GM19043 (cell line): Measurements from ENCODE around the gene CNTNAP2.

Source experiments
- ATAC-seq: cut with Tn5 transposase; IDR thresholded peaks from one replicate; pipeline ENCODE4 v1.9.1; 2021; ENCODE audit warnings: low read depth; ENCODE audit not compliant: unreplicated experiment

Gene CNTNAP2

DNA sequence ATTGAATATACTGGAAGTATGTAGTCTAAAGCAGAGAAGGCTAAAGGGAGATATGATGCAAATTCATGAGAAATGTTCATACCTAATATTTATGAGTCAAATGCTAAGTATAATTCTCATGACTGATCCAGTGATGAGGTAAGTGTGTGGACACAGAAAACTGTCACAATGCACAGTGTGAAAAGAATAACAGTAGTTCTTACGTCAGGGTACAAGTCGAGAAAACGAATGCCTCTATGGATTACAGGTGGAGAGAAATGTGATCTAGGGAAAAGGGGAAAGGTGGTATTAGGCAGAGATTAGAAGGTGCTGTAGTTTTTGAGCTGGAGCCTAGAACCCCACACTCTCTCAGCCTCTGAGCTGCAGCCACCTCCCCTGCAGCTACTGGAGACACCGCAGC is 542.0 kb downstream of the CNTNAP2 start:
- no peak for ATAC-seq

DNA sequence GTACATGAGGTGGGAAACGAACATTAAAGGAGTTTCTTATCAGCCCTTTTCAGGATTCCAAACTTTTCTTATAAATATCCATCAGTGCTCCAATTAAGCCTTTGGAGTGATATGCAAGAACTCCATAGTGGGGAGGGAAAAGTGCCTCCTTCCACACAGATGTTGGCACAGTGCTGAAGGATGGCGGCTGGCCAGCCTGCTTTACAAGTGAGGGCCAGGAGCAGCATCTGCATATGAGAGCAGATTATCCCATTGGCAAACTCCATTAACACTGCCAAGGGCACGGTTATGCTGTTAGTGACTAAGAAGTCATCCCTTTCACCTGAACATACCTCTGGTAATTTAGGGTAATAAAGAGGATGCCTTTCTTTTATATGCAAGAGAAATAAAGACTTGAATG is 543.1 kb downstream of the CNTNAP2 start:
- no peak for ATAC-seq

DNA sequence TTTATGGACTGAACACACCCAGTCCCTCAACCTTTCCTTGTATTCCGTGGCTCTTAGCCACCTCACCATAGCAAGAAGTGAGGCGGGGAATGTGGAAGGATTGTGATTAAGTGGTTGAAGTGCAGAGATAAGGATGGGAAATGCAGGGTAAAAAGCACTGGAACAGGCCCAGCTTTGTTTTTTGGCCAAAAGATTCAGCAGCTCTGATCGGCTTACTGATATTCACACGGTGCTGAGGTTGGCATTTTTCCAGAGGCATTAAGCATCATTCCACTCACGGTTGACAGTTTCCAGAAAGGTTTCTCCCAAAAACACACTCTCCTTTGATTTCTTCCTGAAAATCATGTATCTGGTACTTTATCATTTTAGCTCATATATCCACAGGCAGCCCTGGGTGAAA is 544.2 kb downstream of the CNTNAP2 start:
- no peak for ATAC-seq

DNA sequence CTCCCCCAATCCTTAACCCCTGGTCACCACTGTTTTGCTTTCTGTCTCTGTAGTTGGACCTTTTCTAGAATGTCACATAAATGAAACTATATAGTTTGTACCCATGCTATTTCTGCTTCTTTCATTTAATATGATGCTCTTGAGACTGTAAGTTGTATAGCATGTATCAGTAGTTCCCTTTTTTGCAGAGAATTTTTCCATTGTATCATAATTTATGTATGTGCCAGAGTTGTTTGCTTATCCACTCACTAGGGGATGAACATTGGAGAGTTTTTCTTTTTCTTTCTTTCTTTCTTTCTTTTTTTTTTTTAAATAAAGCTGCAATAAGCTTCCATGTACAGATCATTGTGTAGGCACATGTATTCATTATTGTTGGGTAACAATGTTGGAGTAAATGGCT is 544.8 kb downstream of the CNTNAP2 start:
- no peak for ATAC-seq

DNA sequence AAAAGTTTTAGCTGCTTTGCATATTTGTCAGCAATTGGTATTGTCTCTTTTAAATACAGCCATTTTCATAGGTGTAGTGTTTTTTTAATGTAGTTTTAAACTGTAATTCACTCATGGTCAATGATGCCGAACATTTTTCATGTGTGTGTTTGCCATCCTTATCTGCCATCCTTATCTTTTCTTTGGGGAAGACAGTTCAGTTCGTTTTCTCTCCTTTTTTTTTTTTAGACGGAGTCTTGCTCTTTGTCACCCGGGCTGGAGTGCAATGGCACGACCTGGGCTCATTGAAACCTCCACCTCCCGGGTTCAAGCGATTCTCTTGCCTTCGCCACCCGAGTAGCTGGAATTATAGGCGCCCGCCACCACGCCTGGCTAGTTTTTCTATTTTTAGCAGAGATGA is 545.3 kb downstream of the CNTNAP2 start:
- ATAC-seq, result no peak

DNA sequence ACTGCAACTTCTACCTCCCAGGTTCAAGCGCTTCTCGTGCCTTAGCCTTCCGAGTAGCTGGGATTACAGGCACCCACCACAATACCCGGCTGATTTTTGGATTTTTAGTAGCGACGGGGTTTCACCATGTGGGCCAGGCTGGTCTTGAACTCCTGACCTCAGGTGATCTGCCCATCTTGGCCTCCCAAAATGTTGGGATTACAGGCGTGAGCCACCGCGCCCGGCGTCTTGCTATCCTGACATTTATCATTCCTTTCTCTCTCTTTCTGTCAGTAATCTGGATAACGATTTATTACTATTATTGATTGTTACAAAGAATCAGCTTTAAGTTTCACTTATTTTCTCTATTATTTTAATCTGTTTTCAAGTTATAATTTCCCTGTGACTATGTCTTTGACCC is 548.4 kb downstream of the CNTNAP2 start:
- ATAC-seq, result no peak

DNA sequence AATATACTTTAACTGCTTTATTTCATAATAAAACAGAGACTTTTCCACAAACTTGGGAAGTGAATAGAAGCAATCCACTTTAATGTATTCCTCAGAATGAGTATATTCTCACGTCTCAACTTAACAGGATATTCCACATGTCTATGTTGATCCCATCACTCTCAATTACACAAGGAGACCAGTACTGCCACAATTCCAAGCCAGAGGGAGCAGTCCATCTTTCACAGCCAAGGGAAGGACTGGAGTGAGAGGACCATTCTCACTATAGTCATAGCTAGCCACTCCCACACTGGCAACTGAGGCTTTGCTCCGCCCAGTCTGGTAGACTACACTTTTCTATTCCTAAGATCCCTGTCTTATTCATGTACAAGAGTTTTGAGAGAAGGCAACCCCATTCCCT is 553.9 kb downstream of the CNTNAP2 start:
- no peak for ATAC-seq

DNA sequence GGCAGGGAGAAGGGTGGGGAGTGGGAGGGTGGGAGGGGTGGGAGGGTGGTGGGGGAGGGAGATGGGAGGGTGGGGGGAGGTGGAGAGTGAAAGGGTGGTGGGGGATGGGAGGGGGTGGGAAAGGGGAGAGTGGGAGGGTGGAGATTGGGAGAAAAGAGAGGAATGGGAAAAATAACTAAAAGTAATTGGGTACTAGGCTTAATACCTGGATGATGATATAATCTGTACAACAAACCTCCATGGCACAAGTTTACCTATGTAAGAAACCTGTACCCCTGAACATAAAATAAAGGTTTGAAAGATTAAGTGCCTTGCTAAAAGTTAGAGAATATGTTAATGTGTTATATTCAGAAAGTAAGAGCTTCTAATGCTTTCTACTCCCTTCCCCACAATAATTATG is 564.9 kb downstream of the CNTNAP2 start:
- no peak for ATAC-seq

DNA sequence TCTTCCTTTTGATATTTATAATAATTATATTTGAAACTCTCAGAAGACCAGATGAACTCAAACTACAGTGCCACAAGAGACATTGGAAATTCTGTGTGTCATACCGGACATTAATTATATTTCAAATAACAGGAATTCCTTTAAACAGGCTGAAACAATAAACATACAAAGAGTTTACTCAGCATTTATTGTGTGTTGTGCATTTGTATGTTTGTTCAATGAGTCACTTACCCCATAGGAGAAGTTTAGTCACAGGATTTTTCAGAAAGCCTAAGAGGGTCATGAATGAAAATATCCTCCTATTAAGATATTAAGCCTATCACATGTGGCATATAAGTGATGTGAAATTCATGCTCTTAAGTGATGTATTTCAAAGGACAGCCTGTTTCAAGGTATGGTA is 566.8 kb downstream of the CNTNAP2 start:
- no peak for ATAC-seq

DNA sequence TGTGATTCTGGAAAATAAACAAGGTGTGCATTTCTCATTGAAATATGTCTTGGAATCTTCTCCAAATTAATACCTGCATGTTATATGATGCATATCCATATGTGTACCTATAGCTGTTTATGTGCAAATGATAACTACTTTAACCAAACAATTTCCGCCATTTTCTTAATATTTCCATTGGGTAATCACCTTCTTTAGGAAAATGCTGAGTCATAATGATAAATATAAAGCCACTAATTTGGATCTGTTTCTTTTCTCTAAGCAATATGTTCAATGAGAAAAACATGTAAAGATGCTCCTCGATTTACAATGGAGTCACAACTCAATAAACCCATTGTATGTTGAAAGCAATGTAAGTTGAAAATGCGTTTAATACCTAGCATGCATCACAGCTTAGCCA is 574.4 kb downstream of the CNTNAP2 start:
- no peak for ATAC-seq

DNA sequence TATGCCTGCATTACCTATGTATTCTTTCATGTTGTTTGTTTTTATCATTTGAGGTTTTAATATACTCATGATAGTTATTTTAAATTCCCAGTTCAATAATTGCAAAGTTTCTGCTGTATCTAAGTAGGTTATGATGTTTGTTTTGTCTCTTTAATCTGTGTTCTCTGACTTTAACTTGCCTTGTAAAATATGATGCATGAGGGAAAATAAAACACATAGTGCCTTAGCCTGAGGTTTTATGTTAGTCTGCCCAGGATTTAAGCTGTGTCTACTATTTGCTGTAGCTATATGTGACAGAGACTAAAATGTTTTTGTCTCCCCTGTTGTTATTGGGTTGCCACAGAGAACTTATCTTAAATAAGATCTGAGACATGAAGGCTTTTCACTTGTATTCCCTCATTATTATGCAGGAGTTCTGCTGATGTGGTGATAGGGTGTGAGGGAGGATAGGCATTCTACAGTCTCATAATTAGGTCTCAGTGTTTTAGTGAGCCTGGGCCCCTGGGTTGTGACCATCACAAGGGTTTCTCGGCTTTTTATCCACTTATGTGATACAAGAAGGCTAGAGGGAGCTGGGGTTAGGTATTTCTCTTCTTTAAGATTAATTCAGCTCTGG is 582.5 kb downstream of the CNTNAP2 start:
- no peak for ATAC-seq

DNA sequence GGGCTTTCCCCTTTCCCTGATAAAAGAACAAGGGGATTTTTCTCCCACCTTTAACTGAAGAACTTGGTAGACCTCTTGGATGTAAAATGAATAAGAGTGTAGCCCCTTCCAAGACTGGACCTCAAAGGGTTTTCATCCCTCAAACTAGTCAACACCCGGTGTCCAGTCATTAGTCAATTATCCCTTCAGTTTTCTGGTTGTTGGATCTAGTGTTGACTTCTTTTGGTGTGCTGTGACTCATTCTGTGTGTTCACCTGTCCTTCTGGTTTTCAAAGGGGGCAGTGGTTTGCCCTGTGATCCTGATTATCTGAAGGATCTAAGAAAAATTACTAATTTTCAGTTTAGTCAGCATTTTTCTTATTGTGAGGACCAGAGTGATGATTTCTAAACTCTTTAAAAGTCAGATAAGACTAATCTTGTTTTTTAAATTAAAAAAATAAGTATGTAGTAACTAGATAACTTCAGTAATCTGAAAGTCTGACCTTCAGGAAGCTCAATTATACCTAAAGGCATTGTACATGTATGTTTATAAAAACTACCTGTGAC is 583.5 kb downstream of the CNTNAP2 start:
- no peak for ATAC-seq

DNA sequence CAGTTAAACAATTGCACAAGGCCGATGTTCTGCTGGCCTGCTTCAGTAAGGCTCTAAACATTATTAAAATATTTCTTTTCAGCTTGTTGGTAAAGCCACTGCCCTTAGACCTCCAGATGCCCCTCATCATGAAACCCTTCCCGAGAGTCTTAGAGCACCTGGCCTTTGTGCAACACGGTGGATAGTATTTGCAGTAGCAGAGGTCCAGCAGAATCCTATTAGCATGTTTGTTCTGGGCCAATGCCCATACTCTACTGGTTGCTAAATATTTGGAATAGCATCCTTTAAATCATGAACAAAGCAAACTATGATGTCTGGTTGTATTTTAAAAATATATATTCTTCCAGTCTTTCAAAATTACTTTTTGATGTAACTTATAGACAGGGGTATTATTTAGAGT is 584.6 kb downstream of the CNTNAP2 start:
- ATAC-seq, result no peak

DNA sequence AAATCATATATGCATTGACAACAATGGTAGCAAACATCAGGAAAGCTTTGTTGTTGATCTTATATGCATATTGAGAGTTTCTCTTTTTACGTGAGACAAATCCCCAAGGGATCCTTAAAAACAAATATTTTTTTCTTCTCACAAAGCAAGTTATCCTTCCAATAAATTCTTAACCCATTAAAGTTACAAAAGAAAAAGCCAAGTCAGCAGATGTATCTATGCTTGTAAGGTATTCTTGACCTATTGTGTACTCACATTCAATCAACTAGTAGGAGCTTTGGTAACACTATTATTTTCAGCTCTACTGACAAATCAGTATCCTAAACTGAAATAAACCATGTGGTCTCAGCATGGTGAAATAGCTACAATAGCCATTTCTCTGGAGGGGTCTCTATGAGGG is 586.3 kb downstream of the CNTNAP2 start:
- no peak for ATAC-seq

DNA sequence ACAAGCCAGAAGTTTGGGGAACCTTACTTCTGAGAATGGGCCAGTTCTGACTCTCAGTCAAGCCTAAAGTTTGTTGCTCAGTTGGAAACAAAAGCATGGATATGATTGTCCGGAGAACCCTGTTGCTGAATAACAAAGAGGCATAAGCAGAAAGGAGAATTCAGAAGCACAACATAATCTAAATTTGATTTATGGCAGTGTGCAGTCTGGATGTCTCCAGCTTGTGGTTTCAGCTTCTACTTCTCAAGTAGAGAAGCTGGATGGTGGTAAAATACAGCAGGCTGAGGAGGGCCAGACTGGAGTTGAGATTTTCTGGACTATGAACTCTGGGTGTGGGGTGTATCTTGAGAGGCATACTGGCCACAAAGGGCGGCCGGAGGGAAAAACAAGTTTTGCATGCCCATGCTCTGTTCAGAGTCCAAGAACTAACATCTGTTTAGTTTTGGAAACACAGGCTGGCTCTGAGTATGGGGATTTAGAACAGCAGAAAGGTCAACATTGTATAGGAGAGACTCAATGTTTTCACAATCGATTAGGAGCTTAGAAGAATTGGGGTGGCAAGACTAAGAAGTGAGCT is 592.9 kb downstream of the CNTNAP2 start:
- no peak for ATAC-seq

DNA sequence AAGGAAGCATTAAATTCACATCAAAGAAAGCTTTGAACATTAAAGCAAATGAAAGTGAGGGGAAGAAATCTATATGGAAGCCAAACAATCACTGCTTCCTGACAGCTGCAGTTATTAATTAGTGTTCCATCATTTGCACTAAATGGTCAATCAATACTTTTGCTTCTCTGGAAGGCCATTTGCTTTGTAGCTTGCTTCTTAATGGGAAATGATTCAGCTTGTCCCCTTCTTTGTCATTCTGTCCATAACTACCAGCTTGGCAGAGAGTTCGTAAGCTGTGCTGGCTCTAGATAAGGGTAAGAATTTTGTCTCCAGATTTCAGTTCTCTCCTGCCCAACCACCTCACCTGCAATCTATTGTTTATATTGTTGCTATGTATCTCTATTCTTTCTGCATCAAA is 596.6 kb downstream of the CNTNAP2 start:
- no peak for ATAC-seq

DNA sequence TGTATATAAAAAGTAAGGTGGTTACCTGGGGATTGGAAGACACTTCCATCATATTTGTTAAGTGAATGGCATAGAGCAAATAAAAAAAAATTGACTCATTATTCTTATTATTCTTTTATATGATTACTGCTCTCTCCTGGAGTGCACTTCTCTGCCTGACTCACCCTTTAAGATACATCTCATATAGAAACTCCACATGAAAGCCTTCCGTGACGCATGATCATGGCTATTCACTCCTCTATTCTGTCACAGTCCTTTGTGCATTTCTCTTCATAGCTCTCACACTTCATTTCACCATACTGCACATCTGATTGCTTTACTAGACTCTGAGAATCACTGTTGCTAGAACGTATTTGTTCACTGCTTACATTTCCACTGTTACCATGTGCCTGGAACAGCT is 597.3 kb downstream of the CNTNAP2 start:
- ATAC-seq, result no peak

DNA sequence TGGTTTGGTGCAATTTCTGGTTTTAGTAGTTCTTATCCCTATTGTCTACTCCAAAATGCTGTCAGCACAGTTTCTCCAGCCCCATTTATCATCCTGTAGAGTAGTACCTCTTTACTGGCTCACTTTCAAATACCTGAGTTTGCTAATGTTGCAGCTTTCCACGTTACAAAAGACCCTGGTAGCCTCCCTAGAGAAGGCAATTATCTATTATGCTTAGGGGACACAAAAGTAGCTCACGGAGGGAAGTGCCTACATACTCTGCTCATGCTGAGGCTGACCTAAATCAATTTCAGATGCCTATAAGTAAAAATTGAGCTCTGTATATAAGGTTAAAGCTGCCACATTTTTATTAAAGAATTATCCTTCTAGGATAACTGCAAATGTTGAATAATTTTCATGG is 603.6 kb downstream of the CNTNAP2 start:
- ATAC-seq, result no peak

DNA sequence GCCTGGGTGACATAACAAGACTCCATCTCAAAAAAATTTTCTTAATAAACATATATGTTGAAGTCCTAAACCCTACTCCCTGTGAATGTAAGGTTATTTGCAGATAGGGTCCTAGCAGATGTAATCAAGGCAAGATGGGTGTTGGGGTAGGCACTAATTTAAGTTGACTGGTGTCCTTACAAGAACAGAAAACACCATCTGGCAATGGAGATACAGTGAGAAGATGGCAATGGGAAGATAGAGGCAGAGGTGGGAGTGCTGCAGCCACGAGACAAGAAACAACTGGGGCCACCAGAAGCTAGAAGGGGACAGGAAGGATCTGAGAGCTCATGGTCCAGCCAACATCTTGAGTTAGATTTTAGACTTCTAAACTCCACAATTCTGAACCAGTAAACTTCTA is 606.4 kb downstream of the CNTNAP2 start:
- no peak for ATAC-seq

DNA sequence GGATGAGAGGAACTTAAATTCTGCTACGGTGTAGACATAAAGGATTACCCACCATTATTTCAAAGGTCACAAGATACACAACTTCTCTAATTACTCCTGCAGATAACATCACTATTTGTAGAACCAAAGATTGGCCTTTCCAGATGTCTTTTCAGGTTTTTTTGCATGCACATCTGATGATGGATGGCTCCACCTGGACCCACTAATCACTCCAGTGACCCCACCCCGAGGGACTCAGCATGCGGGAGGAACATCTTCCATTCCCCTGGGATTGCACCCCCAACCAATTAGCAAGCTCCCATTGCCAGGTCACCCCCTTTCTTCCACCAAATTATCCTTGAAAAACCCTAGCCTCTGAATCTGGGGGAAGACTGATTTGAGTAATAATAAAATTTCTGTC is 608.9 kb downstream of the CNTNAP2 start:
- no peak for ATAC-seq

DNA sequence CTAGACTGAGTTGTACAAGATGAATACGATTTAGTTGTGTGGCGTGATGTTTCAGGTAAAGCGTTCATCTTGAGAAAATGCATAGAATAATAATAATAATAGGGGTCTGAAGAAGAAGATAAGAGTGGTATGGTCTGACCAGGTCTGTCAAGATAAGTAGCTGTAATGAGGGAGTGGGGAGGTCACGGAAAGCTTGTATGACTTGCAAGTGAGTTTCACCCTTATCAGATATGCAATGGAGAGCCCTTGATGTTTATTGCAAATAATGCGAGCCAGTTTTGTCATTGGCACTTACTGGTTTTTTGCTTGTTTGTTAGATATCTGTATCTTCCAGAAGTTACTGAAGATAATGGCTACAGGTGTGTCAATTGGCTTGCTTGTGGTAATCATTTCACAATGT is 611.5 kb downstream of the CNTNAP2 start:
- no peak for ATAC-seq

DNA sequence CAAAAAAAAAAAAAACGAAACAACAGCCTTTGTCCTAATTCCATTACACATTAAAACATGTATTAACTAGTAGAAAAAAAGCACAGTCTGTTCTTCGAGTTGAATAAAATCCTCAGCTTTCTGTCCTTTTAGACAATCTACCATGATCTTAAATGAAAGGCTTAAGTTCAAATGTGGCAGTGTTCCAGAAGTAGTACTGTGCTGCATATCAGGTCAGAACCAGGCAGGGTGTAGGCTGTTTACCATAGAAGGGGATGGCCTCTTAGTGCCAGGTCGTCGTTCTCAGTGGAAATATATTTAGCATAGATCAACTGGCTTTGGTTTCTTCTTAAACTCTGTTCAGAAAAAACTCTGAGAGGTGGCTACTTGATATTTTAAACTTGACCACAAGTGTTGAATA is 612.0 kb downstream of the CNTNAP2 start:
- ATAC-seq, result no peak

DNA sequence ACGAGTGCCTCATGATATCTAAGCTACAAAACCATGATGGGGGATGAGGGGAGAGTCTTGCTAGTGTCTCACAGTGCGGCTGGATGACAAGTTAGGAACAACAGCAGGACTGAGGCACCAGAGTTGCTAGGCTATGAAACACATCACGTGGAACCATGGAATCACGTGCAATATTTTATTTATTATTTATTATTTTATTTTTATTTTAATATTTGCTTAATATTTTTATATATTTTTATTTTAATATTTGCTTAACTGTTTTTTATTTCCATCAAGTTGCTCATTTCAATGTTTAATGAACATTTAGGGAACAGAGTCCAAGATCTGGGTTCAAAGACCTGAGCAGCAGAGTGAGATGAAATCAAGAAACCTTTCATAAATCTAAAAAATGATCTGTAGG is 614.6 kb downstream of the CNTNAP2 start:
- no peak for ATAC-seq
